H1 (cell line): ENCODE measurements around the gene WNT9A. TPM values are rescaled to one million over a fixed set of nuclear protein-coding genes. Genes with fewer than 3 reads are reported as not detected.
A peak's percentile ranks its signal among the peaks of the same experiment; 100 is the strongest.
"Not testable (repeated sequence)": the region's sequence is repeated elsewhere in the genome, so short reads cannot be mapped to it uniquely, and the experiment has no call there.

Source experiments
- CTCF ChIA-PET: fragments of 300-600 bp; sonication (Branson Sonifier 250); formaldehyde crosslinking; loops from one replicate; lab custom pipeline; 2021; ENCODE audit not compliant: partially characterized antibody; lab: Charles Lee
- POLR2A ChIA-PET: fragments of 300-600 bp; sonication (Branson Sonifier 250); formaldehyde crosslinking; loops from one replicate; lab custom pipeline; 2021; ENCODE audit warnings: inconsistent platforms; ENCODE audit not compliant: partially characterized antibody; lab: Charles Lee
- DNase-seq, 2 experiments: peaks; one replicate each; pipeline versions ENCODE4 v3.0.0 to v3.0.0-alpha.2; 2010 to 2022; ENCODE audit warnings: low spot score in 2 of 2, low read depth in 1 of 2, mixed read lengths in 1 of 2
- FAIRE-seq: peaks from 2 replicates; lab custom pipeline; 2011; peaks lifted over from hg19 to GRCh38; lab: Jason Lieb, UNC
- H2AFZ ChIP-seq: 2 replicates; pipeline ENCODE4 v1.8.1; 2012; ENCODE audit warnings: low read length, inconsistent platforms
- H2AK5ac ChIP-seq: 2 replicates; pipeline ENCODE4 v1.6.1; 2013; ENCODE audit warnings: low read depth, low read length
- H2BK120ac ChIP-seq: replicated peaks from 2 replicates; pipeline ENCODE3; 2013; ENCODE audit warnings: low read depth, low read length, inconsistent platforms
- H2BK12ac ChIP-seq: 2 replicates; pipeline ENCODE4 v1.6.1; 2013; ENCODE audit warnings: low read depth, low read length
- H2BK15ac ChIP-seq: 2 replicates; pipeline ENCODE4 v1.6.1; 2013; ENCODE audit warnings: low read length
- H2BK20ac ChIP-seq: 2 replicates; pipeline ENCODE4 v1.6.1; 2013; ENCODE audit warnings: low read length
- H2BK5ac ChIP-seq: 2 replicates; pipeline ENCODE4 v1.6.1; 2013; ENCODE audit warnings: low read depth, low read length
- H3K14ac ChIP-seq: 2 replicates; pipeline ENCODE4 v1.6.1; 2013; ENCODE audit warnings: inconsistent platforms; ENCODE audit not compliant: insufficient read length
- H3K18ac ChIP-seq: 2 replicates; pipeline ENCODE4 v1.6.1; 2013; ENCODE audit warnings: low read length; ENCODE audit errors: extremely low read depth
- H3K23ac ChIP-seq: 2 replicates; pipeline ENCODE4 v1.6.1; 2013; ENCODE audit warnings: inconsistent platforms; ENCODE audit not compliant: insufficient read length
- H3K23me2 ChIP-seq: 2 replicates; pipeline ENCODE4 v1.6.1; 2013; ENCODE audit warnings: low read depth, low read length
- H3K27ac ChIP-seq: 2 replicates; pipeline ENCODE4 v1.6.1; 2011; ENCODE audit warnings: low read depth, low read length, inconsistent platforms
- H3K27me3 ChIP-seq, 4 experiments: replicated peaks in 1 of 4; 1 replicate in 1 of 4; 2 replicates in 3 of 4; pipeline versions ENCODE4 v1.6.1 to v1.8.1; 2011 to 2013; ENCODE audit warnings: low read length in 3 of 4, mild to moderate bottlenecking in 3 of 4, inconsistent platforms in 2 of 4, mixed read lengths in 2 of 4, moderate library complexity in 1 of 4; ENCODE audit not compliant: control insufficient read depth in 3 of 4, insufficient read depth in 3 of 4; ENCODE audit errors: extremely low read depth in 1 of 4
- H3K36me3 ChIP-seq, 4 experiments: 2 replicates each; pipeline versions ENCODE4 v1.6.1 to v1.8.1; 2011 to 2013; ENCODE audit warnings: mild to moderate bottlenecking in 4 of 4, low read length in 3 of 4, moderate library complexity in 2 of 4, control low read depth in 1 of 4, inconsistent platforms in 1 of 4; ENCODE audit not compliant: insufficient read depth in 4 of 4, control insufficient read depth in 2 of 4
- H3K4ac ChIP-seq: replicated peaks from 2 replicates; pipeline ENCODE3; 2013; ENCODE audit warnings: low read length, low read depth, mixed read lengths, inconsistent platforms; ENCODE audit not compliant: insufficient read length
- H3K4me1 ChIP-seq, 4 experiments: replicated peaks in 1 of 4; 1 replicate in 1 of 4; 2 replicates in 3 of 4; pipeline versions ENCODE4 v1.6.1 to v1.8.1; 2011 to 2013; ENCODE audit warnings: low read length in 3 of 4, inconsistent platforms in 2 of 4, mixed read lengths in 1 of 4; ENCODE audit not compliant: insufficient read depth in 4 of 4, control insufficient read depth in 3 of 4
- H3K4me2 ChIP-seq, 2 experiments: 2 replicates each; pipeline versions ENCODE4 v1.6.1 to v1.8.1; 2011 to 2013; ENCODE audit warnings: low read depth in 2 of 2, low read length in 2 of 2, control low read depth in 1 of 2, inconsistent platforms in 1 of 2, mild to moderate bottlenecking in 1 of 2; ENCODE audit not compliant: insufficient read depth in 1 of 2
- H3K4me3 ChIP-seq, 4 experiments: fragments of 200-600, 300-600 bp in 1 of 4; sonication (generic), shearing (Covaris generic), sonication (Bioruptor Twin) in 1 of 4; 2 replicates each; pipeline versions ENCODE4 v1.5.1 to v1.8.1; 2011 to 2016; ENCODE audit warnings: low read length in 4 of 4, low read depth in 3 of 4, control low read depth in 2 of 4, inconsistent platforms in 2 of 4, mild to moderate bottlenecking in 2 of 4, mixed read lengths in 1 of 4, moderate library complexity in 1 of 4; ENCODE audit not compliant: insufficient read depth in 2 of 4; ENCODE audit errors: extremely low read depth in 1 of 4
- H3K56ac ChIP-seq: replicated peaks from 2 replicates; pipeline ENCODE3; 2013; ENCODE audit warnings: low read depth, mild to moderate bottlenecking, mixed read lengths, low read length, inconsistent platforms; ENCODE audit not compliant: insufficient read length
- H3K79me1 ChIP-seq: 2 replicates; pipeline ENCODE4 v1.6.1; 2013; ENCODE audit warnings: low read depth, low read length, control low read depth
- H3K79me2 ChIP-seq, 2 experiments: 2 replicates each; pipeline versions ENCODE4 v1.6.1 to v1.8.1; 2012 to 2013; ENCODE audit warnings: low read length in 2 of 2, mild to moderate bottlenecking in 2 of 2, inconsistent platforms in 1 of 2; ENCODE audit not compliant: insufficient read depth in 2 of 2, control insufficient read depth in 1 of 2
- H3K9ac ChIP-seq, 4 experiments: replicated peaks in 1 of 4; 1 replicate in 1 of 4; 2 replicates in 3 of 4; pipeline versions ENCODE4 v1.6.1 to v1.8.1; 2011 to 2013; ENCODE audit warnings: low read depth in 3 of 4, low read length in 3 of 4, control low read depth in 2 of 4, mild to moderate bottlenecking in 2 of 4, moderate library complexity in 2 of 4, inconsistent platforms in 1 of 4; ENCODE audit errors: extremely low read depth in 1 of 4
- H3K9me3 ChIP-seq, 2 experiments: 2 replicates each; pipeline versions ENCODE4 v1.6.1 to v1.8.1; 2012 to 2013; ENCODE audit warnings: mild to moderate bottlenecking in 2 of 2, moderate library complexity in 2 of 2, control low read depth in 1 of 2, inconsistent platforms in 1 of 2, low read depth in 1 of 2, low read length in 1 of 2, mixed read lengths in 1 of 2; ENCODE audit not compliant: insufficient read depth in 2 of 2
- H4K20me1 ChIP-seq, 2 experiments: replicated peaks in 1 of 2; 2 replicates each; pipeline versions ENCODE3 to v1.8.1; 2011 to 2013; ENCODE audit warnings: inconsistent platforms in 2 of 2, low read length in 2 of 2, mild to moderate bottlenecking in 1 of 2; ENCODE audit not compliant: insufficient read depth in 2 of 2, control insufficient read depth in 1 of 2
- H4K5ac ChIP-seq: 2 replicates; pipeline ENCODE4 v1.6.1; 2013; ENCODE audit warnings: low read length, low read depth, mixed read lengths, inconsistent platforms; ENCODE audit not compliant: insufficient read length
- H4K8ac ChIP-seq: 2 replicates; pipeline ENCODE4 v1.8.0; 2013; ENCODE audit warnings: mild to moderate bottlenecking, moderate library complexity, low read length, inconsistent platforms; ENCODE audit not compliant: insufficient read depth; ENCODE audit errors: extremely low read depth
- H4K91ac ChIP-seq: replicated peaks from 2 replicates; pipeline ENCODE3; 2013; ENCODE audit warnings: low read length, mixed read lengths, inconsistent platforms; ENCODE audit not compliant: insufficient read length
- CTCF ChIP-seq, 3 experiments: IDR thresholded peaks; 1 replicate in 2 of 3; 2 replicates in 1 of 3; pipeline versions ENCODE4 v1.5.1 to v1.6.1; 2011; ENCODE audit warnings: low read length in 3 of 3, mild to moderate bottlenecking in 3 of 3, inconsistent platforms in 2 of 3, low read depth in 1 of 3, moderate library complexity in 1 of 3; ENCODE audit not compliant: insufficient read depth in 1 of 3; ENCODE audit errors: control extremely low read depth in 1 of 3
- WGBS, 2 experiments: shearing (Covaris generic) in 1 of 2; methylation state at CpG; one replicate each; pipeline versions ENCODE4 v1.1.6 to v1.1.7; 2013 to 2015; ENCODE audit warnings: low lambda C conversion rate in 2 of 2, mixed read lengths in 2 of 2, inconsistent platforms in 1 of 2, low coverage in 1 of 2, missing lambda C conversion rate in 1 of 2; ENCODE audit not compliant: insufficient replicate concordance in 2 of 2, insufficient coverage in 1 of 2, insufficient read length in 1 of 2; ENCODE audit errors: extremely low coverage in 1 of 2, missing lambda C conversion rate in 1 of 2; 5-methylcytosine and 5-hydroxymethylcytosine counted together
- polyA plus RNA-seq, 7 experiments: library from polyadenylated mRNA; depleted of rRNA in 3 of 7; stranded (reverse) in 5 of 7; unstranded in 2 of 7; fragments of >200 nt in 5 of 7; fragments of 200-250 nt in 2 of 7; gene quantifications; 1 replicate in 5 of 7; 2 replicates in 1 of 7; 4 replicates in 1 of 7; pipeline versions ENCODE4 v1.2.1 to v1.2.3, GENCODE V29; 2011 to 2013; ENCODE audit warnings: missing spikeins in 2 of 7, mixed read lengths in 2 of 7
- total RNA-seq: library from RNA; stranded (reverse); fragmentation: NEBNext Ultra II Directional; extraction: Animal tissue kit (Norgen Biotek cat#: 25700); gene quantifications from 2 replicates; pipeline ENCODE4 v1.2.1, GENCODE V29; 2021

Gene WNT9A
- total and polyA plus RNA-seq, 2 of the 8 experiments (the other 6 are each of a cell fraction or from before 2014, with no cell fraction given): 1.1 to 1.5 TPM

DNA sequence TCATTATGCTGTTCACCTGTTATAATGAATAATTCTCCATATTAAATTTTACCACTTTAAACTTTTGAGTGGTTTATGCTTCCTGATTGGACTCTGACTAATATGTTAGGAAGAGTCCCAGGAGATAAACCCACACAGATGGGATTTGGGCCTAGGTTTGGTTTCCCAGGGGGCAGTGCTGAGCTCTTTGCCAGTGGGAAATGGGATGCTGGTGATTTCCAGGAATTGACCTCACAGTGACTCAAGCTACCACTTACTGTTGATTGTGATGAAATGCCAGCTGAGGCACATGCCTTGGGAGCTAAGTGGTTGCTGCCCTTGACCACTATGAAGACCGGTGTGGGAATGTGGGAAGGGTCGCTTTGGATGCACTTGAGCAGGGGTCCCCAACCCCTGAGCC is 19.0 kb upstream of the WNT9A start:
- H2AFZ ChIP-seq, H4K91ac ChIP-seq, H2BK12ac ChIP-seq, H2BK15ac ChIP-seq, H4K20me1 ChIP-seq, H3K18ac ChIP-seq, POLR2A ChIA-PET, H2AK5ac ChIP-seq, H4K8ac ChIP-seq, H3K14ac ChIP-seq, FAIRE-seq: not testable (repeated sequence)
- TF ChIP-seq CTCF (IDR thresholded peaks at IDR 0.05; ENCODE audit: control extremely low read depth in 1 of 3, insufficient read depth in 1 of 3, low read depth in 1 of 3, low read length in 3 of 3): peak in 2 of 3 experiments; percentile 23 to 29; a peak in 2 of 4 replicates
- TF ChIP-seq, all 59 proteins: peak for 1; not testable (repeated sequence) for 58
- not testable (repeated sequence) for H3K9me3 ChIP-seq, H2BK20ac ChIP-seq, H3K23me2 ChIP-seq, H3K4me3 ChIP-seq, DNase-seq, H3K4me2 ChIP-seq, H3K4ac ChIP-seq, H3K27ac ChIP-seq, H3K27me3 ChIP-seq, H3K79me1 ChIP-seq, H3K4me1 ChIP-seq, H3K23ac ChIP-seq, H3K36me3 ChIP-seq, H2BK120ac ChIP-seq, H4K5ac ChIP-seq, H2BK5ac ChIP-seq, H3K9ac ChIP-seq, H3K79me2 ChIP-seq, H3K56ac ChIP-seq
- 96% methylated on average over 2 of the region's 2 CpGs; no CpG with 5 or more reads in 1 of the 2 experiments for WGBS, 2 experiments
- CTCF ChIA-PET: interaction anchor here (1.2 to 1.8 kb wide), 3 partner anchors 9 to 204 kb away, joined by 6 to 9 read pairs (median 7); no protein-coding TSS in a partner anchor
